Measurements from ENCODE around the gene PDE4D. TPM values are rescaled to one million over a fixed set of nuclear protein-coding genes. Genes with fewer than 3 reads are reported as not detected.
"Not testable (repeated sequence)": the region's sequence is repeated elsewhere in the genome, so short reads cannot be mapped to it uniquely, and the experiment has no call there.

Gene PDE4D
- total RNA-seq, 6 experiments from 2014 or later, result 1.6 to 10.3 (median 5.6) TPM

- Histone ChIP-seq H3K27me3 (no peaks in the 10 kb centered on the region), H3K36me3 (no peaks in the 10 kb centered on the region), H3K9me3 (no peaks in the 10 kb centered on the region), H3K27ac (no peak overlapping the region), H3K4me1 (no peaks in the 10 kb centered on the region), H3K4me3 (no peak overlapping the region)
- ATAC-seq (no peak), DNase-seq (no peak)
- TF ChIP-seq POLR2A (IDR thresholded peaks at IDR 0.05) (no peak), CTCF (IDR thresholded peaks at IDR 0.05) (no peak)
- intact Hi-C loops (cut with DNase I), result no loop called here
Observed at GRCh38 chr5:59319250-59319649, 574.3 kb downstream of the PDE4D start.

GRCh38 chr5:59317774-59318205 is 575.7 kb downstream of the PDE4D start:
- no peaks in the 10 kb centered on the region for H3K9me3 ChIP-seq
- intact Hi-C loops (cut with DNase I), result no loop called here
- no peaks in the 10 kb centered on the region for H3K27me3 ChIP-seq
- DNase-seq, result no peak
- no peak for ATAC-seq
- TF ChIP-seq CTCF (IDR thresholded peaks at IDR 0.05) (no peak), POLR2A (IDR thresholded peaks at IDR 0.05) (no peak)
- H3K4me3 ChIP-seq, result no peak overlapping the region
- H3K4me1 ChIP-seq, result no peaks in the 10 kb centered on the region
- H3K36me3 ChIP-seq, result no peaks in the 10 kb centered on the region
- H3K27ac ChIP-seq, result no peak overlapping the region
- WGBS (ENCODE audit: insufficient coverage, low coverage, low lambda C conversion rate, missing lambda C conversion rate), result 51% methylated on average over 4 of the region's 4 CpGs

- Histone ChIP-seq H3K36me3 (no peaks in the 10 kb centered on the region), H3K27ac (no peak overlapping the region), H3K4me1 (no peaks in the 10 kb centered on the region), H3K9me3 (no peaks in the 10 kb centered on the region), H3K4me3 (no peak overlapping the region), H3K27me3 (no peaks in the 10 kb centered on the region)
- no peak for TF ChIP-seq CTCF (IDR thresholded peaks at IDR 0.05)
- no peak for TF ChIP-seq POLR2A (IDR thresholded peaks at IDR 0.05)
- ATAC-seq (peak in 2 of 4 donors; percentile 17 to 30), DNase-seq (no peak)
- 43% methylated on average over 4 of the region's 6 CpGs for WGBS (ENCODE audit: insufficient coverage, low coverage, low lambda C conversion rate, missing lambda C conversion rate)
- intact Hi-C loops (cut with DNase I), result no loop called here
Observed at GRCh38 chr5:59317023-59317773, 576.3 kb downstream of the PDE4D start.

- H3K9me3 ChIP-seq, result no peaks in the 10 kb centered on the region
- H3K36me3 ChIP-seq, result no peaks in the 10 kb centered on the region
- H3K27ac ChIP-seq, result no peak overlapping the region
- H3K4me3 ChIP-seq, result no peak overlapping the region
- 93% methylated on average over 3 of the region's 3 CpGs for WGBS (ENCODE audit: insufficient coverage, low coverage, low lambda C conversion rate, missing lambda C conversion rate)
- no peak for ATAC-seq
- no peaks in the 10 kb centered on the region for H3K27me3 ChIP-seq
- DNase-seq, result no peak
- intact Hi-C loops (cut with DNase I), result no loop called here
- TF ChIP-seq POLR2A (IDR thresholded peaks at IDR 0.05) (no peak), CTCF (IDR thresholded peaks at IDR 0.05) (no peak)
- no peaks in the 10 kb centered on the region for H3K4me1 ChIP-seq
Observed at GRCh38 chr5:59312223-59312622, 581.3 kb downstream of the PDE4D start.

GRCh38 chr5:59308685-59309084 is 584.8 kb downstream of the PDE4D start:
- H3K27me3 ChIP-seq; H3K9me3 ChIP-seq; DNase-seq; H3K27ac ChIP-seq; ATAC-seq; H3K4me1 ChIP-seq; H3K36me3 ChIP-seq; H3K4me3 ChIP-seq; intact Hi-C loops (cut with DNase I): not testable (repeated sequence)
- WGBS (ENCODE audit: insufficient coverage, low coverage, low lambda C conversion rate, missing lambda C conversion rate), result no CpG with 5 or more reads among the region's 2 CpGs

- H3K27me3 ChIP-seq; intact Hi-C loops (cut with DNase I); H3K9me3 ChIP-seq; ATAC-seq; H3K4me3 ChIP-seq; H3K27ac ChIP-seq; H3K4me1 ChIP-seq; H3K36me3 ChIP-seq; DNase-seq: not testable (repeated sequence)
- 71% methylated on average over 3 of the region's 3 CpGs for WGBS (ENCODE audit: insufficient coverage, low coverage, low lambda C conversion rate, missing lambda C conversion rate)
Observed at GRCh38 chr5:59303289-59303716, 590.2 kb downstream of the PDE4D start.

GRCh38 chr5:59302509-59302908 is 591.0 kb downstream of the PDE4D start:
- H3K27me3 ChIP-seq; intact Hi-C loops (cut with DNase I); ATAC-seq; H3K4me3 ChIP-seq; H3K9me3 ChIP-seq; H3K27ac ChIP-seq; H3K4me1 ChIP-seq; DNase-seq; H3K36me3 ChIP-seq: not testable (repeated sequence)
- 57% methylated on average over 1 of the region's 1 CpG for WGBS (ENCODE audit: insufficient coverage, low coverage, low lambda C conversion rate, missing lambda C conversion rate)

Measured in right lobe of liver (tissue), 6 donors.